GM12878 (cell line): ENCODE measurements around the gene EGFR.

Source experiments
- JUNB ChIP-seq: IDR thresholded peaks from 2 replicates; pipeline ENCODE4 v1.6.1; 2016; ENCODE audit warnings: antibody characterized with exemption, mild to moderate bottlenecking
- PAX5 ChIP-seq: IDR thresholded peaks from 2 replicates; pipeline ENCODE4 v1.6.1; 2011; ENCODE audit warnings: low read depth, low read length, borderline replicate concordance
- TF ChIP-seq, protein P1 (sequence below): IDR thresholded peaks from 2 replicates; pipeline ENCODE4 v1.6.1; 2012; ENCODE audit warnings: mild to moderate bottlenecking, low read depth, low read length

GRCh38 chr7:55024776-55025175 is 6.0 kb downstream of the EGFR start:
- TF ChIP-seq PAX5 (no peak), JUNB (no peak)
- TF ChIP-seq, protein P1, sequence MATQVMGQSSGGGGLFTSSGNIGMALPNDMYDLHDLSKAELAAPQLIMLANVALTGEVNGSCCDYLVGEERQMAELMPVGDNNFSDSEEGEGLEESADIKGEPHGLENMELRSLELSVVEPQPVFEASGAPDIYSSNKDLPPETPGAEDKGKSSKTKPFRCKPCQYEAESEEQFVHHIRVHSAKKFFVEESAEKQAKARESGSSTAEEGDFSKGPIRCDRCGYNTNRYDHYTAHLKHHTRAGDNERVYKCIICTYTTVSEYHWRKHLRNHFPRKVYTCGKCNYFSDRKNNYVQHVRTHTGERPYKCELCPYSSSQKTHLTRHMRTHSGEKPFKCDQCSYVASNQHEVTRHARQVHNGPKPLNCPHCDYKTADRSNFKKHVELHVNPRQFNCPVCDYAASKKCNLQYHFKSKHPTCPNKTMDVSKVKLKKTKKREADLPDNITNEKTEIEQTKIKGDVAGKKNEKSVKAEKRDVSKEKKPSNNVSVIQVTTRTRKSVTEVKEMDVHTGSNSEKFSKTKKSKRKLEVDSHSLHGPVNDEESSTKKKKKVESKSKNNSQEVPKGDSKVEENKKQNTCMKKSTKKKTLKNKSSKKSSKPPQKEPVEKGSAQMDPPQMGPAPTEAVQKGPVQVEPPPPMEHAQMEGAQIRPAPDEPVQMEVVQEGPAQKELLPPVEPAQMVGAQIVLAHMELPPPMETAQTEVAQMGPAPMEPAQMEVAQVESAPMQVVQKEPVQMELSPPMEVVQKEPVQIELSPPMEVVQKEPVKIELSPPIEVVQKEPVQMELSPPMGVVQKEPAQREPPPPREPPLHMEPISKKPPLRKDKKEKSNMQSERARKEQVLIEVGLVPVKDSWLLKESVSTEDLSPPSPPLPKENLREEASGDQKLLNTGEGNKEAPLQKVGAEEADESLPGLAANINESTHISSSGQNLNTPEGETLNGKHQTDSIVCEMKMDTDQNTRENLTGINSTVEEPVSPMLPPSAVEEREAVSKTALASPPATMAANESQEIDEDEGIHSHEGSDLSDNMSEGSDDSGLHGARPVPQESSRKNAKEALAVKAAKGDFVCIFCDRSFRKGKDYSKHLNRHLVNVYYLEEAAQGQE, result no peak
